ES-I3 (cell line): ENCODE results near the gene ORC5.
"Not testable (repeated sequence)": the region's sequence is repeated elsewhere in the genome, so short reads cannot be mapped to it uniquely, and the experiment has no call there.

Experiments
- H3K36me3 ChIP-seq: 2 replicates; pipeline ENCODE4 v1.6.1; 2013; ENCODE audit warnings: mild to moderate bottlenecking, low read length, control low read depth, moderate library complexity; ENCODE audit not compliant: insufficient read depth
- H3K4me1 ChIP-seq: 2 replicates; pipeline ENCODE4 v1.6.1; 2013; ENCODE audit warnings: mild to moderate bottlenecking, control low read depth, low read length; ENCODE audit not compliant: insufficient read depth
- H3K9ac ChIP-seq: 2 replicates; pipeline ENCODE4 v1.6.1; 2013; ENCODE audit warnings: low read depth, mild to moderate bottlenecking, low read length, moderate library complexity
- H3K9me3 ChIP-seq: 2 replicates; pipeline ENCODE4 v1.6.1; 2013; ENCODE audit warnings: mild to moderate bottlenecking, low read length, moderate library complexity; ENCODE audit not compliant: control insufficient read depth, insufficient read depth

Gene ORC5

GRCh38 chr7:104207731-104208420 is at the start of gene ORC5:
TSS of gene ORC5 (minus strand) at chr7:104208013. CDS start at chr7:104207904, 109 bp downstream.
- H3K4me1 ChIP-seq = no peaks in the 10 kb centered on the region
- H3K9ac ChIP-seq = peak within 1 kb of the TSS; percentile 82
- no peaks in the 10 kb centered on the region for H3K9me3 ChIP-seq
- H3K36me3 ChIP-seq = peaks cover 7% of the 10 kb centered on the region; the same call in 1 of the 2 replicates

GRCh38 chr7:104255616-104256015 is 47.8 kb upstream of the ORC5 start:
- Histone ChIP-seq H3K9ac (no peak overlapping the region), H3K4me1 (no peaks in the 10 kb centered on the region), H3K9me3 (no peaks in the 10 kb centered on the region), H3K36me3 (no peaks in the 10 kb centered on the region)

- H3K36me3 ChIP-seq = no peaks in the 10 kb centered on the region
- H3K4me1 ChIP-seq = no peaks in the 10 kb centered on the region
- no peaks in the 10 kb centered on the region for H3K9me3 ChIP-seq
- no peak overlapping the region for H3K9ac ChIP-seq
These were observed 47.4 kb upstream of the ORC5 start for GRCh38 chr7:104255194-104255593.

- Histone ChIP-seq H3K4me1 (no peaks in the 10 kb centered on the region), H3K9ac (no peak overlapping the region), H3K36me3 (no peaks in the 10 kb centered on the region), H3K9me3 (no peaks in the 10 kb centered on the region)
These were observed 46.9 kb upstream of the ORC5 start for GRCh38 chr7:104254696-104255095.

GRCh38 chr7:104252409-104253134 is 44.8 kb upstream of the ORC5 start:
- Histone ChIP-seq H3K9ac (no peak overlapping the region), H3K36me3 (no peaks in the 10 kb centered on the region), H3K9me3 (no peaks in the 10 kb centered on the region), H3K4me1 (no peaks in the 10 kb centered on the region)

GRCh38 chr7:104242638-104243037 is 34.8 kb upstream of the ORC5 start:
- H3K9me3 ChIP-seq = no peaks in the 10 kb centered on the region
- no peaks in the 10 kb centered on the region for H3K4me1 ChIP-seq
- H3K9ac ChIP-seq = no peak overlapping the region
- no peaks in the 10 kb centered on the region for H3K36me3 ChIP-seq

- Histone ChIP-seq H3K4me1 (no peaks in the 10 kb centered on the region), H3K9ac (no peak overlapping the region), H3K9me3 (no peaks in the 10 kb centered on the region), H3K36me3 (no peaks in the 10 kb centered on the region)
These were observed 33.9 kb upstream of the ORC5 start for GRCh38 chr7:104241538-104242209.

- Histone ChIP-seq H3K9ac (no peak overlapping the region), H3K36me3 (no peaks in the 10 kb centered on the region), H3K9me3 (no peaks in the 10 kb centered on the region), H3K4me1 (no peaks in the 10 kb centered on the region)
These were observed 33.3 kb upstream of the ORC5 start for GRCh38 chr7:104241135-104241534.

- H3K9ac ChIP-seq = no peak overlapping the region
- H3K9me3 ChIP-seq = no peaks in the 10 kb centered on the region
- H3K4me1 ChIP-seq = no peaks in the 10 kb centered on the region
- H3K36me3 ChIP-seq = no peaks in the 10 kb centered on the region
These were observed 32.6 kb upstream of the ORC5 start for GRCh38 chr7:104240401-104240800.

- not testable (repeated sequence) for H3K4me1 ChIP-seq, H3K9ac ChIP-seq, H3K9me3 ChIP-seq, H3K36me3 ChIP-seq
These were observed 27.2 kb upstream of the ORC5 start for GRCh38 chr7:104234990-104235389.

- peak overlapping the region; percentile 44; the same call in 1 of the 2 replicates for H3K9ac ChIP-seq
- H3K4me1 ChIP-seq = no peaks in the 10 kb centered on the region
- no peaks in the 10 kb centered on the region for H3K9me3 ChIP-seq
- H3K36me3 ChIP-seq = no peaks in the 10 kb centered on the region
These were observed 23.5 kb upstream of the ORC5 start for GRCh38 chr7:104231054-104232046.

- no peaks in the 10 kb centered on the region for H3K9me3 ChIP-seq
These were observed 22.8 kb upstream of the ORC5 start for GRCh38 chr7:104230606-104231005.

GRCh38 chr7:104228442-104228841 is 20.6 kb upstream of the ORC5 start:
- no peaks in the 10 kb centered on the region for H3K9me3 ChIP-seq
- peaks cover 8% of the 10 kb centered on the region for H3K4me1 ChIP-seq
- H3K36me3 ChIP-seq = no peaks in the 10 kb centered on the region
- H3K9ac ChIP-seq = no peak overlapping the region

More at GRCh38 chr7:104230606-104231005, 22.8 kb upstream of the ORC5 start:
- H3K9ac ChIP-seq = no peak overlapping the region
- no peaks in the 10 kb centered on the region for H3K36me3 ChIP-seq
- H3K4me1 ChIP-seq = no peaks in the 10 kb centered on the region

GRCh38 chr7:104225451-104225850 is 17.6 kb upstream of the ORC5 start:
- Histone ChIP-seq H3K9me3 (no peaks in the 10 kb centered on the region), H3K36me3 (no peaks in the 10 kb centered on the region), H3K4me1 (peaks cover 8% of the 10 kb centered on the region), H3K9ac (no peak overlapping the region)
